C1 segment of cervical spinal cord (tissue), 14 donors: ENCODE data around the gene ZC3H4.
"Not testable (repeated sequence)": the region's sequence is repeated elsewhere in the genome, so short reads cannot be mapped to it uniquely, and the experiment has no call there.

Source experiments
- DNase-seq, 14 donors: peaks; one replicate each; lab custom pipeline; 2025; lab: John Stamatoyannopoulos, UW

ZC3H4 gene

DNA sequence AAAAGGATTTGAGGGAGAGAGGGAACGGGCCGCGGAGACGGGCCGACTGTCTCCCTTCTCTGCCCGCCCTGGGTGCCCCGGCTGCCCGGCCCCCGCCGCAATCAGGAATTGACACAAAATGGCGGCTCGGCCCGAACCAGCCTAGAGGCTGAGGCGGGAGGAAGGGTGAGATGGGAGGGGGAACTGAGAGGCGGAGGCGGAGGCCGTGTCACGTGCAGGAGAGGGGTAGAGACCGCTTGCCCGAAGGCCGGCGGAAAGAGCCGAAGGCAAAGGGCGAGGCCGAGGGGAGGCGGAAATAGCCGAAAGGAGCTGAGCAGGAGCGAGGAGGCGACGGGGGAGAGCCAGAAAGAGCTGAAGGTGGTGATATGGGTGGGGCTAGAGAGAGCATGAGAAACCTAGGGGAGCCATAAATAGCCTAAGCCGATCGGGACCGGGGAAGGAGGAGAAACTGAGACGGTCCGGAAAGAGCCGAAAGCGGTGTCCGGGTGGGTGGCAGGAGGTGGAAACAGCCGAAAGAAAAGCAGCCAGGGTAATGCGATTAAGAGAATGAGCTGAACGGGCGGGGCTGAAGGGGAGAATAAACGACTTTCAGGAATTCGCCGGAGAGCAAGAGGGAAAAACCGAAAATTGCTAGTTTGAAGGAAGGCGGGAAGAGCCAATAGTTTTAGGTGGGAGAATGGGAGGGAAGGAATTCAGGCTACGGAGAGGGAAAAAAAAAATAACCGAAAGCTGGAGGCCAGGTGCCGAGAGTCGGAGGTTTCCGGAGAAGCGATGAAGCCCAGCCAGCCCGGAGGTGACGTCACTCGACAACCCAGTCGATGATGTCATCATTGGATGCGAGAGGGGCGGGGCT is at the start of gene ZC3H4:
Gene ZC3H4, minus strand, starts transcription at position 780 of the 853 bp plus-strand sequence. CDS start 1,192 bp downstream, outside the sequence.
- DNase-seq, result peak; percentile 86 to 100 (median 98)

DNA sequence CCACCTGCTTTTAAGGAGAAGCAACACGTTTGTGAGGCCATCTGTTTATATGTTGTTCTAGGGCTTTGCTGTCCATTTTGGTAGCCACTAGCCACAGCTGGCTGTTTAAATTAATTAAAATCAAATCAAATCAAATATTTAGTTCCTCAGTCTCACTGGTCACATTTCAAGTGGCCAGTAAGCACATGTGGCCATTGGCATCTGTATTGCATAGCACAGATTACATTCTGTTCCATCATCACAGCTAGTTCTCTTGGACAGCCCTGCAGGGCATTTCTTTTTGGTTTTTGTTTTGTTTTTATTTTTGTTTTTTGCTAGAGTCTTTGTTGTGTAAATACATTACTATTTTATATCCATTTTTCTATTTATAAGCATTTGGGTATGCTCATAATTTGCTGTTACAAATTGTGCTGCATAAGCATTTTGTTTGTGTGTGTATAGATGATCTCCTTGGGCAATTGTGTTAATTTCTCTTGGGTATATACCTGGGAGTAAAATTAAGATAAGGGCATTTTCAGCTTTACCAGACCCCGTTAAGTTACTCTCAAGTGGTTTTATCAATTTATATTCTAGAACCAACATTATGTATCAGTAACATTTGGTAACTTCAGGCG is 48.4 kb upstream of the ZC3H4 start:
- DNase-seq, result no peak

DNA sequence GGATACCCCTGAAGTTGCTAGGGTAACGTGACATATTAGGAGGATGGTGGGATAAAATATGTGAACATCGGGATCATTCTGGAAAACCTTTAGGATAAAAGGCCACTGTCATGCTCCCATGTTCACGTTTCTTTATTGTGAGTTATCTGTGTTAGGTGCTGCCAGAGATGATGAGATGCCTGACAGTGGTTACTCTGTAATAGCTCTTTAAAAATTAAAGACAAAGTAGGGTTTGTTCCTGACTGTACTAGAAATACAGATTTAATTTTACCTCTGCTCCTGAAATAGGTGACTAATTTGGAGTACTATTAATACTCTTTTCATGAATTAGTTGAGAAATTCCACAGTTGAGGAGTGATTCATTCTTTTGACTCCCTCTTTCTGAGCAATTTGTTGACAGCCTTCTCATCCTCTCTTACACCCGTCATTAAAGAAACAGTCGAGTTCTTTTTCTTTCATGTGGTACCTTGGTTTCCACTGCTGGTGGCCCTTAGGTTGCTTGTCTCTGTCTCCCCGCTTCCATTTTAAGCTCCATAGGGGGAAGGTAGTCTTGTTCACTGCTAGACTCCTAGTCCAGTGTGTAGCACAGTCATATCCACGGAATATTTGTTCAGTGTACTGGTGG is 45.4 kb upstream of the ZC3H4 start:
- no peak for DNase-seq

DNA sequence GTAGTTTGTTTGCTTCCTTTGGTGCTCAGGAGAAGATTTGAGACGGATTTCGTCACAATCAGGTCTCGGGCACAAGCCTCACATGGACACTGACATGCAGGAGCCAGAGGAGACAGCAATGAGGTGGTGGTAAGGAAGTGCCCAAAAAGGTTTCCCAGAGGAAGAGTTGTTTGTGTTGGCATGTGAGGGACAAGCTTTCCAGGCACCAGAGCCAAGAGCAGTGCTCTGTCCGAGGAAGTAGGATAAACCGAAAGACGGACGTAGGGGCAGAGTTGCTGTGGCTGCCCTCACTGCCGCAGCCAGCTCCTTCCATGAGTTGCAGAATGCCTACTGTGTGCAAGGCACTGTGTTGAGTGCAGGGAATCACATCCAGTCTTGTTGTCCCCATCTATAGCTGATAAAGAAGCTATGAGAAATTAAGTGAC is 44.8 kb upstream of the ZC3H4 start:
- DNase-seq, result no peak

DNA sequence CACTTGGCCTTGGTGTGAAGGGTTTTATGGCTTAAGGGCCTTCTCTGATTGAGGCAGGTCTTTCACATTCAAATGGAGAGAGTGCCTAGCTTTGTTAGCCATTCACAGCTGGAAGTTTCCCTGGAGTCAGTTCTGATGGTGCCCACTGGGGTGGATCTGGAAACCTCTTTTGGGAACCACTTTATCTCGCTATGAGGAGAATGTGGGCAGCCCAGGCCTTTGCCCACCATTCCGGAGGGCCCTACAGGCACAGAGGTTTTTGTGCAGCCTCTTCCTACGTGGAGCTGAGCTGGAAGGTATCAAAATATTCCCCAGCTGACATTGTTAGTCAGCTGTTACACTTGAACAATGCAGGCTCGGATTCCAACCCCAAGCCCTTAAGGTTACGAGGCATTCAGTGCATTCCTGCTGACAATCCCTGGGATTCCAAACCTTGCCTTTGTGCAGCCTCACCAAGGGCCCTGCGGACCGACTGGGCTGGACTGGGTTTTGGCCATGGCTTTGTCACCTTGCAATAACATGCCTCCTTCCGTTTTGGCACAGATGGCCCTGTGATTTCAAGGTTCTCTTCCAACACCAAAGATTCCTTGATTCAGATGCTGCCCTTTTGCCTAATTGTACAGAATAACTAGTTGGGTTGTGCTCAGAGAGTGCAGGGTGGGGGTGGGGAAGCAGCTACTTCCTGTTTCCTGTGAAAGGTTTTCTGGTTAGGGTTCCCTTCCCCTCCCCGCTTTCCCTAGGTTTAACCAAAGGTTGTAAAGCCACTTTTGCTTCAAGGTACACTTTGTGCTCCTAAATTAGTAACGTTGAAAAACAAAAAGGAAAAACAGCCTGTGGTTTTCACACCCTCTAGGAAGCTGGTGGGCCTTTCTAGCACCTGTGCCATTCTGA is 44.1 kb upstream of the ZC3H4 start:
- DNase-seq, result peak in 4 of 14 donors; percentile 4 to 36 (median 12)

DNA sequence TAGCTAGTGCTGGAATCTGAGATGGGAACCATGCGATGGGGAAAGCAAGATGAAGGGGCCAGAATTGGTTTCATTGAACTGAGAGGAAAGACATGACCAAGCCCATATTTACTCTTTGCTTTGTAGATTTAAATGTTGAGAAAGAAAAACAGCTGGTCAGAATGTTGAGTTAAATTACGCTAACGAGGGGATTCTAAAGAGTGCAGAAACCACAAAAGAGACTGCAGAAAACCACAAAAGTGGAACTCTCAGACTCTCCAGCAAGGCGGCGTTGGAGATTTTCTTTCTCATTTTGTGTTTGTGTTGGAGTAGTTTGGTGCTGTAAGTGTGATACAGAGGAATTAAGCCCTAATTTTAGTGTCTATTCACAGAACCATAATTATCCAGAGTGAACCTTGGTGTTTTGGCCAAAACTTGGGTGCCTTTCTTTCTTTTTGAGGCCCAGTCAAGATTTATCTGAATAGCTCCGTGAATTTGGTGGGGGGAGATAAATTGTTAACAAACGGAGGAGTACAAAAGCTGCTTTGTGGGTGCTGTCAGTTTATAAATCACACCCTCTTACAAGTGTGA is 43.4 kb upstream of the ZC3H4 start:
- no peak for DNase-seq

DNA sequence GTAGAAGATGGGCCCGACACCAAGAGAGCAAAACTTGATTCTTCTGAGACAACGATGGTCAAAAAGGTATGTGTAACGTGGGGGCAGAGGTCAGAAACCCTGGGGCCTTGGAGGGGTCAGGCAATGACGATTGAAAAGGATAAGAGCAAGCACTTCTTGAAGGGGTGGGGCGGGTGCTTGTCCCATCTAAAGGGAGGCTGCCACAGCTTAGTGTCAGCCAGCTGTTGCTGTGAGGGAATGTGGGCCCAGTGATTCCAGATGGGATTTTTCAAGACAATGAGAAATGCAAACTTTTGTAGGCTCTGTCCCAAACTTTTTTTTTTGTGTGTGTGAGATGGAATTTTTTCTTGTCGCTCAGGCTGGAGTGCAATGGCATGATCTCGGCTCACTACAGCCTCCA is 41.6 kb upstream of the ZC3H4 start:
- DNase-seq, result no peak

DNA sequence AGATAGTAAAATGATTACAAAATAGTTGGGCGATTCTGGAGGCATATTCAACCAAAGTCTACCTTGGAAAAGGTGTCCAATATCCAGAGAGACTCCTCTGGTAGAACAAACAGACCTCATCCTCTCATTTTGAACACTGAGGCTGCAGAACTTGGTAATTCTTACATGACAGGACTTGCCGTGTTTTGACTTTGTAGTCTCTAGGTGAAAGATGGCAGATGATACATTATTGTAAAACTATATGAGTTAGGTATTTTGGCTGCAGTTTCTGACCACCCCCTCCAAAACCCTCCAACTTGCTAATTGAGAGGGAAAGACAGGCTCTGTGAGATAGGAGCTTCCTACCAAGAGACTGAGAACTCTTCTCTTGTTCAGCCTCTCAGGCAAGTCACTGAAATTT is 39.7 kb upstream of the ZC3H4 start:
- DNase-seq, result no peak

DNA sequence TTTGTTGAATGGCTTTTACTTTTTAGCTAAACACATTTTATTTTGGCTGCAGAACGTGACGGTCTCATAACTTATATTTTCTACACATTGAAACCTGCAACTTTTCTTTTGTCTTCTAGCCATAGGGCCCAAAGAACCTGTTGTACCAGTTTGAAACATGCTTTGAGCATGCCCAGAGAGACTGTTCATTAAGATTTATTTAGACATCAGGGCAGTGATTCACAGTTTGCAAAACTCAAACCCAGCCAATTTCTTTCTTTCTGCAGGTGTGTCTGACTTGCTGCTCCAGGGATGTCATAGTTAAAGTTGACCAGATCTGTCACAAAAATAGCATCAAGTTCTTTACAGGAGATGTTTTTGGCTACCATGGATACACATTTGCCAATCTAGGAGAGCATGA is 39.1 kb upstream of the ZC3H4 start:
- DNase-seq, result no peak

DNA sequence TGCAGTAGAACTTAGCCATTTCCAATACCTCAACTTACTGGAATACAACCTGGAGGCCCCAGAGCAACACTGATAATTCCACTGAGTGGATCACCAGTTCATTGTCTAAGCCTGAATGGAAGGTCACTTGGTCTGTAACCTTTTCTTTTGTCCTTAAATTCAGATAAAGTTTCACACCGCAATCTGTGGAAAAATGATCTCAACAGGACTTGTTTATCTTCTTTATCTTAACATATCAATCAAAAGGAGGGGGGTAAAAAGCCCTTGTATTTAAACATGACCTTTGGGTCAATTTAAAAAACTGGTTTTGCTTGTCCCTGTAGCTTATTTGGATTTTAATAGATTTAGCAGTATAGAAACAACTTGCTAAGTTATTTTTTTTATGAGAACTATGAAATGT is 38.6 kb upstream of the ZC3H4 start:
- DNase-seq, result no peak

DNA sequence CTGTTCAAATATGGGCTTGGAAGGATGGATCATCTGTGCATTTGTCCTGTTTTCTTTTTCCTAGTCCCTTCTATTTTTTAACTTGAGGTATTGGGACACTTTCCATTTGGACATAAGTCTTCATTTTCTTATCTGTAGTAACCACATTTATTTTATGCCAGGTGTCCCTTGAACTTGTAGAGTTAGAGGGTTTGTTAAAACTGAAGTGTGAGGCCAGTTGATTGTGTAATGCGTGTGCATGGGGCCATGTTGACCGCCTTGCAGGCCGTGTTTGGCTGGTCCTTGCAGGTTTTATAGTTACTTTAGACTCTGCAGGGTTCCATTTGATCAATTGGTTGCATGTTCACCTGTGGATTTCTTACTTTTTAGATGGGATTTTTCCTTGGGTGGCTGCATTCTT is 38.1 kb upstream of the ZC3H4 start:
- DNase-seq, result no peak

DNA sequence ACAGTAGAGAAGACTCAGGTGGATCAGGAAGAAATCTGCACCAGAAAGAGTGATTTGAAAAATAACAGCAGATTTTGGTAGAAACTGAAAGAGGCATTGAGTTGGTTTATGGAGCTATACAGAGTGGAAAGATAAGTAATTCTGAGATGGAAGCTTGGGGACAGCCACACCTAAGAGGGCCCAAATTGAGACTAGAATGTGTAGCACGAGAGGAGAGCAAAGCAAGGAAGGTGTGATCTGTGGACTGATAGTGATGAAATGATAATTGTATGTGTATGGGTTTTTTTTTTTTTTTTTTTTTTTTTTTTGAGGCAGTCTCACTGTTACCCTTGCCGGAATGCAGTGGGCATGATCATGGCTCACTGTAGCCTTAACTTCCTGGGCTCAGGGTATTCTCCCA is 33.3 kb upstream of the ZC3H4 start:
- no peak for DNase-seq

DNA sequence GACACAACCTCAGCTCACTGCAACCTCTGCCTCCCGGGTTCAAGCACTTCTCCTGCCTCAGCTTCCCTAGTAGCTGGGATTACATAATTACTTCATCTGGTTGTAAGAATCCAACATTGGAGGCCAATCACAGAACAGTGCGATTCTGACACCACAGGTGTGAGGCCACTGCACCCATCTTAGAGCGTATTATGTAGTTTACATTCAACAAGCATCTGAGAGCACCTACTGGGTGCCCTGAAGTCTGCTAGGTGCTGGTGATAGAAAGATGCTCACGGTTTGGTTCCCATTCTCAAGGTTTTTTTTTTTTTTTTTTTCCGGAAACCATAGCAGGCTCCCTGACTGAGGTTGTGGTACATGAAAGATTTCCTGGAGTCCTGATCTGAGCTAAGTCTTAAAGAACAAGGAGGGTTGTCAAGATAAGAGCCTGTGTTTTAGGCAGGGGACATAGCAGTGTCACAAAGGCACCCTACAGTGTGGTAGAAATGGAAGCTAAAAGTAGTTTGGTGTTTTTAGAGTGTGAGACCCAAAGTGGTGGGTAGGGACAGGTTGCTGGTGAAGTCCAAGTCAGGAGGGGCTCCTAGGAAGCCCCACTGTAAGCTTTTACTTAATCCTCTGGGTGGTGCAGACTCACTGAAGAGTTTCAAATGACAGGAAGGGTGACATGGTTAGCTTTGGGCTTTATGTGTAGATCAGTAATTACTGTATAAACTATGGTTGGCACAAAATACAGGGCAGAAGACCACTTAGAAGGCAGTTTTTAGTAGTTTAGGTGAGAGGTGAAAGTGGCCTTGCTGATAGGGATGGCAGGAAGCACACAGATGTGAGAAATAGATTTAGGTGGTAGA is 32.3 kb upstream of the ZC3H4 start:
- no peak for DNase-seq

DNA sequence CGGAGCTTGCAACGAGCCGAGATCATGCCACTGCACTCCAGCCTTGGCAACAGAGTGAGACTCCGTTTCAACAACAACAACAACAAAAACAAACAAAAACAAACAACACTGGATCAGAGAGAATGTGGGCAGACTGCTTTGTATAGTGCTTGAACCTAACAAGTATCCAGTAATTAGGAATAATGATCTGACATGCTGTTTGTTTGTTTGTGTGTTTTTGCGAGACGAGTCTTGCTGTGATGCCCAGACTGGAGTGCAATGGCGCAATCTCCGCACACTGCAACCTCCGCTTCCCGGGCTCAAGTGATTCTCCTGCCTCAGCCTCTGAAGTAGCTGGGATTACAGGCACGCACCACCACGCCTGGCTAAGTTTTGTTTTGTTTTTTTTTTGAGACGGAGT is 31.1 kb upstream of the ZC3H4 start:
- no peak for DNase-seq

DNA sequence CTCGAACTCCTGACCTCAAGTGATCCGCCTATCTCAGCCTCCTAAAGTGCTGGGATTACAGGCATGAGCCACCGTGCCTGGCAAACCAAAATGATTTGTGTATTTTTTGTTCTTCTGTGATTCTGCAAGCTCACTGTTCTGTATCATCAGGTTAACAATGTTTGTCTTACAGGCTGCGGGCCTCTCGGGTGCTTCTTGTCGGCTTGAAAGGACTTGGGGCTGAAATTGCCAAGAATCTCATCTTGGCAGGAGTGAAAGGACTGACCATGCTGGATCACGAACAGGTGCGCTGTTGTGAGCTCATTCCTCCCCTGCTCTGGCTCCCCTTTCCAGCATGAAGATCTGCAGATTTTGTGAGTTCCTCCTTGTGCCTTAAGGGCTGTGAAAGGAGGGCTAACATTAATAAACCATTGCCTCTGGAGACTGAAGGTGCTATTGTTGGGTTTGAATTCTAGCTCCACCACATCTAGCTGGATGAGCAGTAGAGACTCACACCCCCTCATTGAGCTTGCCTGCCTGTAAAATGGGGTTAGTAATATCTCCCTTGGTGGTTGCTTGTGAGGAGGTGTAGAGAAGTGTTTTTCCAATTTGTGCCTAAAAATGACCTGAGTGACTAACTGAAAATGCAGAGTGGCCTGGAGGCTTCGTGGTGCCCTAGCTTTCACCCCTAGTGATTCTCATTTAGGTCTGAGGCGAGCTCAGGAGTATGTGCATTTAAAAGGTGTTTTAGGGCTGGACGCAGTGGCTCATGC is 29.9 kb upstream of the ZC3H4 start:
- no peak for DNase-seq

DNA sequence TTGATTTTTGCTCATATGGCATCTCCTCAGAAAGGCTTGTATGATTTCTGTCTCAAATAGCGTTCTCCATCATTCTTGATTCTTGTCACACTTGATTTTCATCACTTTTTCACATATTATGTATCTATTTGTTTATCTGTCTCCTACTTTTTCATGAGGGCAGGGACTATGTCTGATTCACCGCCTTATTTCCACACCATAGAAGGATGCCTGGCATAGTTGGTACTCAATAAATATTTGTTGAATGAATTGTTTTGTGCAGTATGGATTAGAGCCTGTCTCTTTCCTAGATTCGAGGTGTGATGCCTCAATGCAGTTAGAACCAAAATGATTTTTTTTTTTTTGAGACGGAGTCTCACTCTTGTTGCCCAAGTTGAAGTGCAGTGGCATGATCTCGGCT is 29.2 kb upstream of the ZC3H4 start:
- no peak for DNase-seq

DNA sequence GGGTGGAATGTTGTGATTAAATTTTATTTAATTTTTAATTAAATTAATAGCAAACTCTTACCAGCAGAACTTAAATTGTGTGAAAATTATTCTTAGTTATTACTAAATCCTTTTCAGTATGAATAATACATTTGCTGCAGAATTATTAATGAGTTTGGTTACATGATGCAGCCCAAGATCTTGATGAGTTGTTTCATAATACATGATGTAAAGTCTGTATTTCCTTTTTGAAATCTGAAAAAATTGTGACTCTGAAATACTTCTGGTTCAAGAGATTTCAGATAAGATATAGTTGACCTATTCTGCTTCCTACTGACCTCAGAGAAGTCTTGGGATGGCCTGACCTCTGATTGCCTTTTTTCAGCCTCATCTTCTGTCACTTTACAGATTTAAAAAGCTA is 28.1 kb upstream of the ZC3H4 start:
- DNase-seq, result no peak

DNA sequence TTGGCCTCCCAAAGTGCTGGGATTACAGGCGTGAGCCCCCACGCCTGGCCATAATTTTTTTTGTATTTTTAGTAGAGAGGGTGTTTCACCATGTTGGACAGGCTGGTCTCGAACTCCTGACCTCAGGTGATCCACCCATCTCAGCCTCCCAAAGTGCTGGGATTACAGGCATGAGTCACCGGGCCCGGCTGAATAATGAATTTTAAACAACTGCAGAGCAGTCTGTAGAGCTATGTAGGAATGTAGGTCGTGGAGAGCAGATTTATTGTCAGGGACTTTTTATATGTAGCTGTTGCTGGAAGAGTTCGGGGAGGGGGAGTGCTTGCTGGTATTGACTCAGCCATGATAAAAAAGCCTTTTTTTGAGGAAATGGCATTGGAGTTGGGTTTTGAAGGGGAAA is 27.7 kb upstream of the ZC3H4 start:
- DNase-seq, result not testable (repeated sequence)

DNA sequence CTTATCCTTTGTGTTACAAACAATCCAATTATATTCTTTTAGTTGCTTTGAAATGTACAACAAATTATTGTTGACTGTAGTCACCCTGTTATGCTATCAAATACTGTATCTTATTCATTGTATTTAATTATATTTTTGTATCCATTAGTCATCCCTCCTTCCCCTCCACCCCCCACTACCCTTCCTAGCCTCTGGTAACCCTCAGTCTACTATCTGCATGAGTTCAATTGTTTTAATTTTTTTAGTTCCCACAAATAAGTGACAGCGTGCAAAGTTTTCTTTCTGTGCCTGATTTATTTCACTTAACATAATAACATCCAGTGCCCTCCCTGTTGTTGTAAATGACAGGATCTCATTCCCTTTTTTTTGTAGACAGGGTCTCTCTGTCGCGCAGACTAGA is 21.6 kb upstream of the ZC3H4 start:
- DNase-seq, result no peak

DNA sequence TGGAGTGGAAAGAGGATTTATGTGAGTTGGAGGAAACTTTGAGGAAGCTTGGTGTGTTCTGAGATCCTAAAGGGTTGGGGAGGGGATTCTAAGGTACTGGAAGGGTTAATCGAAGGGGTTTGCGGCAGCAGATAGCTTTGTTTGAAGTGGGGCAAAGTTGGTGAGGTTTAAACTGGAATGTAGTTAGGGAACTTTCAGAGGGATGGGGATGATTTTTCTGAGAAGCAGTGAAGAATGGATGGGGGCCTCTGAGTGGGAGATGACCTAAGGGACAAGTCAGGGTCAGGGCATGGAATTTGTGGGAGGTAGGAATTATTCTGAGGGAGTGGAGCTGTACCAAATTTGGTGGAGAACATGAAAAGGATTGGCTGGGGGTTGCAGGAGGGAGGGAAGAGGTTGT is 21.0 kb upstream of the ZC3H4 start:
- no peak for DNase-seq
